DLD1 (cell line): Measurements from ENCODE around the gene C17orf67.

Experiments used
- in situ Hi-C: cut with HindIII; loops from 2 replicates; pipeline ENCODE4 v1.10.0; 2017; ENCODE audit warnings: low sequenced_read_pairs

C17orf67 gene

GRCh38 chr17:56809820-56810179 is 23.9 kb downstream of the C17orf67 start:
- in situ Hi-C loops, result no loop called here

- in situ Hi-C loops, result no loop called here
These were observed 24.5 kb downstream of the C17orf67 start for GRCh38 chr17:56809106-56809819.

GRCh38 chr17:56808503-56808902 is 25.2 kb downstream of the C17orf67 start:
- in situ Hi-C loops, result no loop called here

- in situ Hi-C loops, result no loop called here
These were observed 26.0 kb downstream of the C17orf67 start for GRCh38 chr17:56807723-56808122.

- in situ Hi-C loops, result no loop called here
These were observed 26.8 kb downstream of the C17orf67 start for GRCh38 chr17:56806949-56807348.

- in situ Hi-C loops, result no loop called here
These were observed 29.3 kb downstream of the C17orf67 start for GRCh38 chr17:56804454-56804853.

GRCh38 chr17:56803071-56803470 is 30.6 kb downstream of the C17orf67 start:
- in situ Hi-C loops, result no loop called here

GRCh38 chr17:56801459-56802178 is 32.1 kb downstream of the C17orf67 start:
- in situ Hi-C loops, result no loop called here

- in situ Hi-C loops, result no loop called here
These were observed 34.8 kb downstream of the C17orf67 start for GRCh38 chr17:56798916-56799315.

GRCh38 chr17:56796536-56796935 is 37.2 kb downstream of the C17orf67 start:
- in situ Hi-C loops, result no loop called here

- in situ Hi-C loops, result no loop called here
These were observed 38.4 kb downstream of the C17orf67 start for GRCh38 chr17:56795221-56795865.

- in situ Hi-C loops, result no loop called here
These were observed 39.8 kb downstream of the C17orf67 start for GRCh38 chr17:56793957-56794356.

GRCh38 chr17:56793531-56793930 is 40.2 kb downstream of the C17orf67 start:
- in situ Hi-C loops, result no loop called here

- in situ Hi-C loops, result no loop called here
These were observed 41.5 kb downstream of the C17orf67 start for GRCh38 chr17:56792267-56792666.

GRCh38 chr17:56786989-56787482 is 46.7 kb downstream of the C17orf67 start:
- in situ Hi-C loops, result no loop called here

- in situ Hi-C loops, result no loop called here
These were observed 47.6 kb downstream of the C17orf67 start for GRCh38 chr17:56785997-56786680.

- in situ Hi-C loops, result no loop called here
These were observed 48.3 kb downstream of the C17orf67 start for GRCh38 chr17:56785405-56785804.

GRCh38 chr17:56782338-56782737 is 51.4 kb downstream of the C17orf67 start:
- in situ Hi-C loops, result no loop called here

GRCh38 chr17:56781906-56782305 is 51.8 kb downstream of the C17orf67 start:
- in situ Hi-C loops, result no loop called here

- in situ Hi-C loops, result no loop called here
These were observed 53.6 kb downstream of the C17orf67 start for GRCh38 chr17:56779898-56780777.
